IMR-90 (cell line): ENCODE measurements around the gene PLIN4. TPM values are rescaled to one million over a fixed set of nuclear protein-coding genes. Genes with fewer than 3 reads are reported as not detected.

Experiments used
- ATAC-seq: fragments of 200-7000 bp; cut with Tn5 transposase; 2 replicates; pipeline ENCODE4 v1.9.1; 2020; ENCODE audit warnings: low read depth, mild to moderate bottlenecking, moderate library complexity
- BruUV-seq: library from RNA; stranded (reverse); fragments of 400-500 nt; replicated peaks from 2 replicates; lab custom pipeline; 2021; lab: Mats Ljungman, UMichigan
- CTCF ChIA-PET: fragments of 300-600 bp; formaldehyde crosslinking; extraction: SDS; loops from one replicate; lab custom pipeline; 2021; ENCODE audit warnings: antibody characterized with exemption; lab: Yijun Ruan, JAX
- POLR2A ChIA-PET: fragments of 300-600 bp; sonication (Branson Sonifier 250); formaldehyde crosslinking; loops from one replicate; lab custom pipeline; 2022; ENCODE audit warnings: antibody characterized with exemption; ENCODE audit not compliant: unreplicated experiment; lab: Charles Lee
- DNase-seq: peaks from one replicate; pipeline ENCODE4 v3.0.0; 2013
- H2AFZ ChIP-seq: replicated peaks from 2 replicates; pipeline ENCODE3; 2013; ENCODE audit warnings: low read length, mild to moderate bottlenecking; ENCODE audit not compliant: poor library complexity
- H2AK5ac ChIP-seq: 2 replicates; pipeline ENCODE4 v1.6.1; 2013; ENCODE audit warnings: low read depth, low read length, inconsistent platforms
- H2AK9ac ChIP-seq: replicated peaks from 2 replicates; pipeline ENCODE3; 2013; ENCODE audit warnings: mild to moderate bottlenecking, low read depth, low read length, moderate library complexity; ENCODE audit not compliant: poor library complexity
- H2BK120ac ChIP-seq: 2 replicates; pipeline ENCODE4 v1.6.1; 2013; ENCODE audit warnings: low read depth, low read length, inconsistent platforms
- H2BK15ac ChIP-seq: 3 replicates; pipeline ENCODE4 v1.6.1; 2013; ENCODE audit warnings: low read depth, low read length, inconsistent platforms
- H2BK20ac ChIP-seq: 2 replicates; pipeline ENCODE4 v1.6.1; 2013; ENCODE audit warnings: low read depth, mild to moderate bottlenecking, inconsistent platforms, low read length, moderate library complexity
- H2BK5ac ChIP-seq: 2 replicates; pipeline ENCODE4 v1.6.1; 2013; ENCODE audit warnings: mild to moderate bottlenecking, low read depth, low read length, inconsistent platforms; ENCODE audit not compliant: poor library complexity, severe bottlenecking
- H3K14ac ChIP-seq: replicated peaks from 2 replicates; pipeline ENCODE4 v1.6.1; 2013; ENCODE audit warnings: low read depth, low read length, inconsistent platforms
- H3K18ac ChIP-seq: 2 replicates; pipeline ENCODE4 v1.6.1; 2013; ENCODE audit warnings: low read depth, low read length, control low read depth
- H3K23ac ChIP-seq: 2 replicates; pipeline ENCODE4 v1.6.1; 2013; ENCODE audit warnings: low read depth, low read length, inconsistent platforms
- H3K27ac ChIP-seq: 2 replicates; pipeline ENCODE4 v1.5.1; 2013; ENCODE audit warnings: mild to moderate bottlenecking, control low read depth, low read length; ENCODE audit not compliant: insufficient read depth
- H3K27me3 ChIP-seq: 2 replicates; pipeline ENCODE4 v1.6.1; 2013; ENCODE audit warnings: low read length; ENCODE audit not compliant: control insufficient read depth, insufficient read depth
- H3K36me3 ChIP-seq: 2 replicates; pipeline ENCODE4 v1.6.1; 2013; ENCODE audit warnings: low read length, mixed read lengths; ENCODE audit not compliant: control insufficient read depth, insufficient read depth
- H3K4ac ChIP-seq: 2 replicates; pipeline ENCODE4 v1.6.1; 2013; ENCODE audit warnings: low read depth, low read length, inconsistent platforms
- H3K4me1 ChIP-seq: 2 replicates; pipeline ENCODE4 v1.6.1; 2013; ENCODE audit warnings: low read length, mixed read lengths; ENCODE audit not compliant: control insufficient read depth, insufficient read depth
- H3K4me2 ChIP-seq: 2 replicates; pipeline ENCODE4 v1.6.1; 2013; ENCODE audit warnings: low read depth, mild to moderate bottlenecking, control low read depth, low read length, moderate library complexity
- H3K4me3 ChIP-seq: 2 replicates; pipeline ENCODE4 v1.5.1; 2013; ENCODE audit warnings: low read depth, mild to moderate bottlenecking, control low read depth, low read length, moderate library complexity; ENCODE audit not compliant: insufficient read depth
- H3K56ac ChIP-seq: 2 replicates; pipeline ENCODE4 v1.6.1; 2013; ENCODE audit warnings: low read length, inconsistent platforms; ENCODE audit not compliant: insufficient read depth; ENCODE audit errors: extremely low read depth
- H3K79me1 ChIP-seq, 2 experiments: 2 replicates each; pipeline ENCODE4 v1.6.1; 2013; ENCODE audit warnings: low read length in 2 of 2, inconsistent platforms in 1 of 2, low read depth in 1 of 2
- H3K9ac ChIP-seq: 2 replicates; pipeline ENCODE4 v1.6.1; 2013; ENCODE audit warnings: low read depth, low read length, control low read depth
- H3K9me1 ChIP-seq: 2 replicates; pipeline ENCODE4 v1.6.1; 2013; ENCODE audit warnings: low read length, inconsistent platforms; ENCODE audit not compliant: insufficient read depth
- H3K9me3 ChIP-seq: 2 replicates; pipeline ENCODE4 v1.6.1; 2013; ENCODE audit warnings: low read length; ENCODE audit not compliant: control insufficient read depth, insufficient read depth
- H4K20me1 ChIP-seq: 2 replicates; pipeline ENCODE4 v1.6.1; 2013; ENCODE audit warnings: low read length, inconsistent platforms; ENCODE audit not compliant: insufficient read depth
- H4K5ac ChIP-seq: 2 replicates; pipeline ENCODE4 v1.6.1; 2013; ENCODE audit warnings: mild to moderate bottlenecking, low read depth, low read length, control low read depth
- H4K8ac ChIP-seq, 2 experiments: 2 replicates each; pipeline ENCODE4 v1.6.1; 2013; ENCODE audit warnings: low read depth in 2 of 2, low read length in 2 of 2, control low read depth in 1 of 2, inconsistent platforms in 1 of 2
- H4K91ac ChIP-seq: 2 replicates; pipeline ENCODE4 v1.6.1; 2013; ENCODE audit warnings: low read depth, low read length, inconsistent platforms; ENCODE audit not compliant: insufficient read depth
- BHLHE40 ChIP-seq: fragments of 150-350 bp; IDR thresholded peaks from 2 replicates; pipeline ENCODE4 v1.6.1; 2016; ENCODE audit warnings: mild to moderate bottlenecking, low read depth, low read length
- CEBPB ChIP-seq: IDR thresholded peaks from 2 replicates; pipeline ENCODE4 v1.6.1; 2012; ENCODE audit warnings: low read depth, low read length, improper control_type of control experiment
- FOS ChIP-seq: fragments of 150-350 bp; IDR thresholded peaks from 2 replicates; pipeline ENCODE4 v1.6.1; 2016; ENCODE audit warnings: low read depth, low read length
- MXI1 ChIP-seq: IDR thresholded peaks from 2 replicates; pipeline ENCODE4 v1.6.1; 2012; ENCODE audit warnings: low read depth, mild to moderate bottlenecking, low read length, moderate library complexity, borderline replicate concordance
- POLR2A ChIP-seq: IDR thresholded peaks from 2 replicates; pipeline ENCODE4 v1.6.1; 2012; ENCODE audit warnings: mild to moderate bottlenecking, low read depth, low read length
- RCOR1 ChIP-seq: IDR thresholded peaks from 2 replicates; pipeline ENCODE4 v1.6.1; 2012; ENCODE audit warnings: mild to moderate bottlenecking, low read length, improper control_type of control experiment; ENCODE audit not compliant: insufficient replicate concordance
- SMC3 ChIP-seq: fragments of 150-350 bp; IDR thresholded peaks from 2 replicates; pipeline ENCODE4 v1.6.1; 2016; ENCODE audit warnings: low read depth, mild to moderate bottlenecking, antibody characterized with exemption, low read length, moderate library complexity
- WGBS, 2 experiments: methylation state at CpG; one replicate each; pipeline versions ENCODE4 v1.1.5 to v1.1.7; 2013; ENCODE audit warnings: missing lambda C conversion rate in 2 of 2; ENCODE audit not compliant: insufficient read length in 1 of 2; ENCODE audit errors: extremely low coverage in 2 of 2; 5-methylcytosine and 5-hydroxymethylcytosine counted together
- dilution Hi-C: fragments of 300-500 bp; cut with HindIII; formaldehyde crosslinking; loops from one replicate; pipeline ENCODE4 v1.14.3; 2018; ENCODE audit warnings: low sequenced_read_pairs; ENCODE audit not compliant: unreplicated experiment
- in situ Hi-C: fragments of 300-500 bp; cut with MboI; formaldehyde crosslinking; loops from 3 replicates; pipeline ENCODE4 v1.14.3; 2019; ENCODE audit warnings: low sequenced_read_pairs, inconsistent platforms, mixed read lengths
- intact Hi-C: fragments of 100-400 bp; cut with micrococcal nuclease; formaldehyde crosslinking; loops from 2 replicates; pipeline ENCODE4 v1.10.0; 2022
- polyA plus RNA-seq, 3 experiments: library from polyadenylated mRNA; depleted of rRNA; stranded (reverse); fragments of >200 nt; gene quantifications; 2 replicates each; pipeline ENCODE4 v1.2.3, GENCODE V29; 2012; ENCODE audit warnings: low replicate concordance in 1 of 3
- total RNA-seq: library from RNA; depleted of rRNA; stranded (reverse); fragments of >200 nt; gene quantifications from 2 replicates; pipeline ENCODE4 v1.2.3, GENCODE V29; 2012
- TF ChIP-seq, protein P1 (sequence below): fragments of 150-350 bp; IDR thresholded peaks from 2 replicates; pipeline ENCODE4 v1.6.1; 2017; ENCODE audit warnings: mild to moderate bottlenecking, antibody characterized with exemption, low read length, low read depth

PLIN4 gene
- total and polyA plus RNA-seq, 2 of the 4 experiments (the other 2 are of a cell fraction) = under 0.01 to 0.09 TPM

DNA sequence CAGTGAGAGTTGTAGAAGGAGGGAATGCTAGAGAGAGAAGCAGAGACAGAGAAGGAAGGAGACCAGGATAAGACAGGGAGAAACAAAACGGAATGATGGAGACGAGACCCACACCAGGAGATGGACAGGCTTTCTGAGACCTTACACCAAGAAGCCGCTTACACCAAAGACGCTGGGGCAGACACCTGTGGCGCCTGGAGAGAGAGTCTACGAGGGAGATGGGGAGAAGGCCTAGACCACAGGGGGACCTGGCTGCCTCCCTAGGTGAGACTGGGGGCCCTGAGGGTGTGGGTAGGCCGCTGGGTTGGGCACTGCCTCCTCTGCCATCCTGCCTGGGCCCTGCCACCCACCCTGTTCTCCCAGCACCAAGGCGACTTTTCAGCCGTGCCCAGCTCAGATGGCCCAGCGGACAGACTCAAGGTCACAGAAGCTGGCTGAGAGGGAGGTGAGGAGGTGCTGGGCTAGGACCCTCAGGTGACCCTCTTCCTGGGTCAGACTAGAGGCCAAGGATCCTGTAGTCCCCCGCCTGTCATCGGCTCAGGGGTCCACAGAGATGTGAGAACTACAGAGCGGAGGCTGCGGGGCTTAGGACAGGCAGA lies 11.7 kb upstream of the PLIN4 start:
- no peak overlapping the region for H4K91ac ChIP-seq
- no peaks in the 10 kb centered on the region for H3K79me1 ChIP-seq
- H3K27ac ChIP-seq = no peak overlapping the region
- ChIA-PET CTCF (no interaction called here), POLR2A (no interaction called here)
- H4K20me1 ChIP-seq = no peaks in the 10 kb centered on the region; the same call in 1 of the 2 replicates
- intact Hi-C loops = no loop called here
- H3K14ac ChIP-seq = no peak overlapping the region
- no peak overlapping the region for H2BK5ac ChIP-seq
- no peak overlapping the region for H2AFZ ChIP-seq
- no peak overlapping the region for H4K8ac ChIP-seq
- H3K18ac ChIP-seq = no peak overlapping the region
- H2BK120ac ChIP-seq = no peak overlapping the region
- dilution Hi-C loops = no loop called here
- H2BK20ac ChIP-seq = no peak overlapping the region
- 47% methylated on average over 4 of the region's 14 CpGs; no CpG with 5 or more reads in 1 of the 2 experiments for WGBS, 2 experiments
- no peak overlapping the region for H3K9ac ChIP-seq
- no peak overlapping the region for H3K4me3 ChIP-seq
- H3K56ac ChIP-seq = no peak overlapping the region
- no peak overlapping the region for H3K4ac ChIP-seq
- no peak for TF ChIP-seq POLR2A
- no peak for TF ChIP-seq FOS
- TF ChIP-seq, protein P1, sequence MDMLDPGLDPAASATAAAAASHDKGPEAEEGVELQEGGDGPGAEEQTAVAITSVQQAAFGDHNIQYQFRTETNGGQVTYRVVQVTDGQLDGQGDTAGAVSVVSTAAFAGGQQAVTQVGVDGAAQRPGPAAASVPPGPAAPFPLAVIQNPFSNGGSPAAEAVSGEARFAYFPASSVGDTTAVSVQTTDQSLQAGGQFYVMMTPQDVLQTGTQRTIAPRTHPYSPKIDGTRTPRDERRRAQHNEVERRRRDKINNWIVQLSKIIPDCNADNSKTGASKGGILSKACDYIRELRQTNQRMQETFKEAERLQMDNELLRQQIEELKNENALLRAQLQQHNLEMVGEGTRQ = no peak
- no peak for TF ChIP-seq CEBPB
- no peak for TF ChIP-seq BHLHE40
- TF ChIP-seq SMC3 = no peak
- no peak for TF ChIP-seq MXI1
- TF ChIP-seq RCOR1 = no peak
- H3K9me3 ChIP-seq = no peaks in the 10 kb centered on the region
- no peak overlapping the region for H3K4me2 ChIP-seq
- in situ Hi-C loops = no loop called here
- no peak overlapping the region for H3K23ac ChIP-seq
- no peaks in the 10 kb centered on the region for H3K36me3 ChIP-seq
- no peak overlapping the region for H2AK5ac ChIP-seq
- no peaks in the 10 kb centered on the region for H3K9me1 ChIP-seq
- H2AK9ac ChIP-seq = no peak overlapping the region
- no TSS peak for BruUV-seq
- H3K4me1 ChIP-seq = no peaks in the 10 kb centered on the region
- ATAC-seq (no peak), DNase-seq (no peak)
- H3K27me3 ChIP-seq = peaks cover 35% of the 10 kb centered on the region
- no peak overlapping the region for H4K5ac ChIP-seq
- H2BK15ac ChIP-seq = no peak overlapping the region
